CD4-positive, alpha-beta T cell treated with Interleukin-15 for 1 hour (primary cell): Measurements from ENCODE around the gene SLC34A3.
A peak's percentile ranks its signal among the peaks of the same experiment; 100 is the strongest.

Experiments used
- DNase-seq: peaks from one replicate; pipeline ENCODE4 v3.0.0-alpha.2; 2020

The SLC34A3 gene

DNA sequence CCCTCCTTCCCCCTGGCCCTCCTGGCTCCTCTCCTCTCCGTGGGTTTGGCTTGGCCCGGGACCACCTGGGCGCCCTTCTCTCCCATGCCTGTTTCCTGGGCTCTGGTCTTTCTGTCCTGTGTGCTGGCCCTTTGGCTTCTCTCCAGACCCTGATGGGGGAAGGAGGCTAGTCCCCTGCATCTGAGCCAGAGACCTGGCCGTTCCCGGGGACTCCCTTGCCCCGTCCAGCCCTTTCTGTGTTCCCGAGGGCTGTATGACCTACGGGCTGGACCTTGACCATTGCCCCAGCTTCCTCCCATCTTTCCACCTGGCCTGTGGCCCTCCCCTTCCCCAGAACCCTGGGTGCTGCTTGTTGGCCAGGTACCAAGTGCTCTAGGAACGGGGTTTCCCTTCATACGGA lies 32.8 kb downstream of the SLC34A3 start:
- DNase-seq, result no peak

DNA sequence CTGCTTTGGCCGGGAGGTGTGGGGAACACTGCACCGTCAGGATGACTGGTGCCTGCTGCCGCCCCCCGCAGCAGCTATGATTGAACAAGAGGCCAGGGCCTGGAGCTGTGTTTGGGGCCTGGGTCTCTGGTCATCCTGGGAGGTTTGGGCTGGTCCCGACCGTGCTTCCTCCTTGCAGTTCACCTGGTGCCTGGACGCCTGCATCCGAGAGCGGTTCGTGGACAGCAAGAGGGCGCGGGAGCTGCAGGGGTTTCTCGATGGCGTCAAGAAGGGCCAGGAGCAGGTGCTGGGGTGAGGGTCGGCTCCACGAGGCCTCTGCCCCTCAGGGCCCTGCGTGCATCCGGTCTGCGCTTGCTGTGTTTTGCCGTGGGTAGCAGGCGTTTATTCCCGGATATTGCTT lies 33.4 kb downstream of the SLC34A3 start:
- no peak for DNase-seq

DNA sequence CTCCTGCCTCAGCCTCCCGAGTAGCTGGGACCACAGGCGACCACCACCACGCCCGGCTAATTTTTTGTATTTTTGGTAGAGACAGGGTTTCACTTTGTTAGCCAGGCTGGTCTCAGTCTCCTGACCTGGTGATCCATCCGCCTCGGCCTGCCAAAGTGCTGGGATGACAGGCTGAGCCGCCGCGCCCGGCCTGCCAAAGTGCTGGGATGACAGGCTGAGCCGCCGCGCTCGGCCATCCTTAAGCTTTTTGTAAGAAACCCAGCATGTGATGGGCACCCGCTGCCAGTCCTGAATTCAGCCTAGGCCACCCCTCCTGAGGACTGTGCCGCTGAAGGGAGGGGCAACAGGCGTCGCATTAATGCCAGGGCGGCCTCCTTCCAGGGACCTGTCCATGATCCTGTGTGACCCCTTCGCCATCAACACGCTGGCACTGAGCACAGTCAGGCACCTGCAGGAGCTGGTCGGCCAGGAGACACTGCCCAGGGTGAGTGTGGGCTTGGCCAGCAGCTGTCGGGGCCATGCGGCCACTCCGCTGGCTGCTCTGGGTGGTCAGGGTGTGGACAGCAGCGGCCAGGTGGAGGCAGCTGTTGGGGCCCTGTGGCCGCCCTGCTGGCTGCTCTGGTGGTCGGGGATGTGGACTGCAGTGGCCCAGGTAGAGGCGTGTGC lies 34.9 kb downstream of the SLC34A3 start:
- DNase-seq, result no peak

DNA sequence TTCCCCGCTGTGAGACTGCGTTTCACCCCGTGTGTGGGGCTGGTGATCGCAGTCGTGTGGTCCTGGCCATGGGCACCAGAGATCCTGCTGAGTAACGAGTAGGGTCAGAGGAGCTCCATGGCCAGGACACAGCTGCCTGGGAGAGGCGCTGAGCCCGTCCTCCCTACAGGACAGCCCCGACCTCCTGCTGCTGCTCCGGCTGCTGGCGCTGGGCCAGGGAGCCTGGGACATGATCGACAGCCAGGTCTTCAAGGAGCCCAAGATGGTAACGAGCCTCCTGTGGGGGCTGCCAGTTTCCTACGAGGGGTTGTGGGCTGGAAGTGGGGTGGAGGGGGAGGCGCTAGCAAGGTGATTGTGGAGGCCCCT lies 35.4 kb downstream of the SLC34A3 start:
- no peak for DNase-seq

GRCh38 chr9:137266585-137267453 lies 36.1 kb downstream of the SLC34A3 start:
- no peak for DNase-seq

- DNase-seq, result no peak
Observed at GRCh38 chr9:137267933-137268355, 37.2 kb downstream of the SLC34A3 start.

- DNase-seq, result no peak
Observed at GRCh38 chr9:137268538-137269201, 38.0 kb downstream of the SLC34A3 start.

- DNase-seq, result no peak
Observed at GRCh38 chr9:137269231-137269772, 38.6 kb downstream of the SLC34A3 start.

- no peak for DNase-seq
Observed at GRCh38 chr9:137270929-137271695, 40.4 kb downstream of the SLC34A3 start.

GRCh38 chr9:137271696-137272076 lies 41.0 kb downstream of the SLC34A3 start:
- no peak for DNase-seq

GRCh38 chr9:137272241-137273094 lies 41.8 kb downstream of the SLC34A3 start:
- DNase-seq, result no peak

DNA sequence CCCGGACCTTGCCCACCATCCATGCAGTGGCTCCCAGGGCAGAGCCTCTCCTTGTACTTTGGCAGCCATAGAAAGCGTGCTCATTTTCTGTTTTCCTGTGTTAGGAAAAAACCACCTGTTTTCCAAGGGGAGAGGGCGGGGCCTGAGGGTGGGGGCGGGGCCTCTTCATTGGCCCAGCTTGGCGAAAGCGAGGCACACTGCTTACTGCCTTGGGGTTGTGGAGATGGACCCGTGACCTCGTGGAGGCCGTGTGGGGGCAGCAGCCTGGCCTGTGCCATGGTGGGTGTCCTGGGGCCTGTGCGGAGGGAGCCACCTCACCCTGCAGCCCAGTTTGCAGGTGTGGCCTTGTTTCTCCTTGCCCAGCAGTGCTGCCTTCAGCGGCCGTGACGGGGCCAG lies 42.4 kb downstream of the SLC34A3 start:
- no peak for DNase-seq

GRCh38 chr9:137273611-137274320 lies 43.1 kb downstream of the SLC34A3 start:
- no peak for DNase-seq

- DNase-seq, result no peak
Observed at GRCh38 chr9:137275203-137275587, 44.5 kb downstream of the SLC34A3 start.

DNA sequence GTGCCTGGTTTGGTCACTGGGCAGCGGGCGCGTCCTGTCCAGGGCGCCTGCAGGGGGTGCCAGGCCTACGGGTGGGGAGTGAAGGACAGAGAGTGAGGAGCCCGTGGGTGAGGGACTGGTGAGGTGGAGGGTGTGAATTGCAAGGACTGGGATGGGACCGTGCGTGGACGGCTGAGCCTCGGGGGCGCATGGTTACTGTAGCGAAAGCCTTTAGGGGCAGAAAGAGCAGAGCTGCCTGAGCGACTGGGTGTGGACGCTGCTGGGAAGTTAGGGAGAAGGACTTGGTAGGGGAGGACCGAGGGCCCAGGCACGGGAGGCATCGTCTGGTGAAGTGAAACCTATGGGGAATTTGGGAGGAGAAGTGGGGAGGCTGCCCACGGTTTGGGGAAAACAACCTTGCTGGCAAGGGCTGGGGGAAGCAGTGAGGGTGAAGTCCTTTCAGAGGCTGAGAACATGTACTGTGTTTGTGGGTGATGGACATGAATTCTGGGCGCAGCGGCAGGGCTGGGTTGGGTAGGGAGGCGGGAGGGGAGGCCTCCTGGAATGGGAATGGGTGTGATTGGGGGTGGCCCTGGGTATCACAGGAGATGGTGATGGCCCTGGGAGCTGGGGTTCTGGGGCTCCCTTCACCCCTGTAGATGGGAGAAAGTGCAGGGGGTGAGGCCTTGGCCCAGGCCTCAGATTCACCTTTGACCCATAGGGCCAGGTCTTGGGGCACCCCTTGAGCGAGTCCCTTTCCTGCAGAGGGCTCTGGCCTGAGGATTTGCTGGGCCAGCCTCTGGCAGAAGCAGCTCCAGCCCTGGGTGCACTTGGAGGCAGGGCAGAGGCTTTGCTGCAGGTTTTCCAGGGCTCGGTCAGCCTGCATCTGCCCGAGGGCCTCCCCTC lies 45.1 kb downstream of the SLC34A3 start:
- no peak for DNase-seq

GRCh38 chr9:137276473-137277328 lies 46.0 kb downstream of the SLC34A3 start:
- no peak for DNase-seq

GRCh38 chr9:137277329-137278041 lies 46.8 kb downstream of the SLC34A3 start, which contains the start of gene TOR4A:
Gene TOR4A, plus strand, starts transcription at chr9:137277726. Its CDS starts 964 bp downstream, at chr9:137278690.
- DNase-seq, result peak; percentile 69

- peak; percentile 29 for DNase-seq
Observed at GRCh38 chr9:137278061-137278701, 47.5 kb downstream of the SLC34A3 start.
